ENCODE data around the gene BRD3OS. TPM values are rescaled to one million over a fixed set of nuclear protein-coding genes. Genes with fewer than 3 reads are reported as not detected.

BRD3OS gene
- polyA plus RNA-seq, 1 experiment: 23.5 TPM

DNA sequence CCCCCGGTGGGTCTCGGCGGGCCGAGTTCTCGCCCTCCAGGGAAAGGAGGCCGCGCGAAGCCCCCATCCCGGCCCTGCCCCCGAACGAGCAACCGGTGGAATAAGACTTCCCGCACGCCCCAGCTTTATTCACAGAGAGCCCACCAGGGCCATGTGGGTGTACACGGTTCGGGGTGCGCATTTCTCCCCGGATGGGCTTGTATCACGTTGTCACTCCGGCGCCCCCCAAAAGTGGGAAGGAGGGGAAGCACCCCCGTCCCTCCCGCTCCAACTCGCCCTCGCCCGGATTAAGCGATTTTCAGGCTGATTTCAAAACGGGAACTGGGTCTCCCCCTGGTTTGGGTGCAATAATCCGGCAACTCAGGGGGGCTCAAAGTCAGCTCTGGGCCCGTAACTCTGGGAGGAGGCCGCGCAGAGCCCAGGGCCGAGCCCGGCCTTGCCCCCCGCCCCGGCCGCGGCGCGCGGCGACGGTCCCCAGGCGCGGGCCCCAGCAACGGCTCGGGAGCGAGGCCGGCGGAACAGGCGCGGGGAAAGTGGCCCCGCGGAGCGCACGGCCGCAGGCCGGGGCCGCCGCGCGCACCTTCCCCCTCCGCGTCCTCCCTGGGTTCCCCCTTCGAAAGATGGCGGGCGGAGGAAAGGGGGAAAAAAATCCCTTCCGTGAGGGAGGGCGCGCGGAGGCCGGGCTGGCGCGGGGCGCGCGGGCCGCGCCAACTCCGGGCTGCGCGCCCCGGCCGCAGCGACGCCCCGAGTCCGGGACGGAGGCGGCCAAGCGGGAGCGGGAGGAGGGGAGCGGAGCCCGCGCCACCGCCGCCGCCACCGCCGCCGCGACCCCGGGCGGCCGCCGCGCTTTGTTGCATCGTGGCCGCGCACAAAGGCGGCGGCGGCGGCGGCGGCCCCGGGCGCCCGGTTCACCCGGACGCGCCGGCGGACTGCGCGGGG, 41.9 kb downstream of the BRD3OS start:
- CTCF ChIA-PET: interaction anchor here (1.5 to 1.8 kb wide), 2 partner anchors 32 to 40 kb away, joined by 3 read pairs; no protein-coding TSS in a partner anchor

DNA sequence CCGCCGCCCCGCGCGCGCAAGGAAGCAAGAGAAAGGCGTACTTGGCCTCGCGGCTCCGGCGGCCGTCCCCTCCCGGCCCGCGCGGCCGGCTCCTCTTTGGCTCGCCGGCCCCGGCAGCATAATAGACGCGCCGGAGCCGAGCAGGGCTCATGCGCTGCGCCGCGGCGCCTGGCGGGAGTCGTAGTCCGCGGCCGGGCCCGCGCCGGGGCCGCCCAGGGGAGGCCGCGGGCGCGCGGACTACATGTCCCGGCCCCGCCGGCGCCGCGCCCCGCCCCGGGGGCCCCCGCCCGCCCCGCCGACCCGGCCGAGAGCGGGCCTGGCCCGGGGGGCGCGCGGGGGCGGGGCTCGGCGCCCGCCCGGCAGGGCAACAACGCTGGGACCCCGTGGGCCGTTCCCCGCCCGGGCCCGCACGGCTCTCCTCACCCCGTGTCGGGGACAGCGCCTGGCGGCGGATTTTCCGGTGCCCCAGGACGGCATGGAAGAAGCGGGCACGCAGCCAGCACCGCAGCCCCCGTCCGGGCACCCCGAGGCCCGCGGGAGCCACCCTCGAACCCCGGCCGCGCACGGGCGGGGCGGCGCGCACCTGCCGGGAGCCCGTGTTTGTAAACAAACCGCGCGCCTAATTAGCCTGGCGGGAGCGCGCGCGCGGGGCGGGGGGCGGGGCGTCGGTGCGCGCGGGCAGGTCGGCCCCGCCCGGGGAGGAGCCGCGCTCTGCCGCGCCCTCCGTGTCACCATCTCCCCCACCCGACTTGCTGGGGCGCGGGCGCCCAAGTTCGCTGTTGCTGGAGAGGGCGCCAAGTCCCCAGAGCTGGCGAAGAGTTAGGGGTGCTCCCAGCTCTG, 42.8 kb downstream of the BRD3OS start, which contains the start of gene BRD3:
BRD3 (minus strand) TSS at position 123 of the 840 bp plus-strand sequence. CDS start 14,549 bp downstream, outside the sequence.
- CTCF ChIA-PET: no interaction called here
- POLR2A ChIA-PET: no interaction called here
- peak; percentile 28 for DNase-seq (ENCODE audit: low read depth)
- H3K4me3 ChIP-seq (ENCODE audit: low read depth, low read length): peak within 1 kb of the TSS; percentile 74
- no peak for TF ChIP-seq CTCF (IDR thresholded peaks at IDR 0.05; ENCODE audit: insufficient read depth, low read depth, low read length)
- H3K27me3 ChIP-seq (ENCODE audit: control insufficient read depth, insufficient read depth, low read length): peaks cover 14% of the 10 kb centered on the region
- no peaks in the 10 kb centered on the region for H3K36me3 ChIP-seq (ENCODE audit: control insufficient read depth, insufficient read depth, low read length)

More for the DNA sequence above, 41.9 kb downstream of the BRD3OS start:
- Histone ChIP-seq H3K36me3 (ENCODE audit: control insufficient read depth, insufficient read depth, low read length) (0 out of 2 replicates have a peak, but pooled peaks cover 1% of the 10 kb centered on the region), H3K4me3 (ENCODE audit: low read depth, low read length) (peak overlapping the region; percentile 74), H3K27me3 (ENCODE audit: control insufficient read depth, insufficient read depth, low read length) (peaks cover 14% of the 10 kb centered on the region)
- POLR2A ChIA-PET: no interaction called here
- no peak for TF ChIP-seq CTCF (IDR thresholded peaks at IDR 0.05; ENCODE audit: insufficient read depth, low read depth, low read length)
- no peak for DNase-seq (ENCODE audit: low read depth)

- CTCF ChIA-PET: no interaction called here
- no peak for TF ChIP-seq CTCF (IDR thresholded peaks at IDR 0.05; ENCODE audit: insufficient read depth, low read depth, low read length)
- POLR2A ChIA-PET: no interaction called here
- peak overlapping the region; percentile 68 for H3K4me3 ChIP-seq (ENCODE audit: low read depth, low read length)
- peaks cover 16% of the 10 kb centered on the region for H3K27me3 ChIP-seq (ENCODE audit: control insufficient read depth, insufficient read depth, low read length)
- DNase-seq (ENCODE audit: low read depth): no peak
- no peaks in the 10 kb centered on the region for H3K36me3 ChIP-seq (ENCODE audit: control insufficient read depth, insufficient read depth, low read length)
These were observed 43.6 kb downstream of the BRD3OS start for GRCh38 chr9:134068744-134069479.

- no peak for TF ChIP-seq CTCF (IDR thresholded peaks at IDR 0.05; ENCODE audit: insufficient read depth, low read depth, low read length)
- Histone ChIP-seq H3K36me3 (ENCODE audit: control insufficient read depth, insufficient read depth, low read length) (no peaks in the 10 kb centered on the region), H3K4me3 (ENCODE audit: low read depth, low read length) (no peak overlapping the region), H3K27me3 (ENCODE audit: control insufficient read depth, insufficient read depth, low read length) (peaks cover 16% of the 10 kb centered on the region)
- ChIA-PET CTCF (no interaction called here), POLR2A (no interaction called here)
- no peak for DNase-seq (ENCODE audit: low read depth)
These were observed 44.5 kb downstream of the BRD3OS start for GRCh38 chr9:134069480-134070399.

All from BJ (cell line).